Measurements from ENCODE around the gene COL4A2.
"Not testable (repeated sequence)": the region's sequence is repeated elsewhere in the genome, so short reads cannot be mapped to it uniquely, and the experiment has no call there.

The COL4A2 gene

DNA sequence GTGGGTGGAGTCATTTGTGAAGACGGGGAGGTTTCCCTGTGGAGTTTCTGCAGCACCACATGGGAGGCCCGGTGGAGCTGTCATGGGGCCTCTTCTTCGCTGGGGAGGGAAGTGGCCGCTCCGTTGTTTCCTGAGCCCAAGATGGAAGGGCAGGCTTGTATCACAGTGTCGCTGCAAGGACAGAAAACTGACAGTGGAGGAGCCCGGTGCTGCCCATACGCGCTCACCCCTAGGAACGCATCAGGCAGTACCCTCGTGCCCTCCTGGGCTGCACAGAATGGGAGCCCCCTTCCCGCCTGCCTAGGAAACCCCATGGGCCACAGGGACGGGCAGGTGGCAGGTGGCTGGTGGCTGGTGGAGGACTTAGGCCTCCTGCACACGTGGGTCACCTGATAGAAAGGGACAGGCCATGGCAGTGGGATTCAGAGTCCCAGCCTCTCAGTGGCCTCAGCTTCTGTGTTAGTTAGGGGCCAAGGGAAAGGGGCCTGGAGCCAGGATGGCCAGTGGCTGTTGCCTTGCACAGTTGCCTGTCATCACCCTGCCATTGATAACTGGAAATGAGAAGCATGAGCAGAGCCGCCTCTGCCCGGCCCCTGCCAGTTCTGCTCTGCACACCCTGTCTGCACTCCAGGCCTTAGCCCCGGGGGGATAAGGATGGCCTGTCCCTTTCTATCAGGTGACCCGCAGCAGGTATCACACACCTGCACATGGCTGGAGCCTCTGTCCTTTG lies 7.6 kb downstream of the COL4A2 start:
- ATAC-seq (no peak), DNase-seq (no peak)
- Mint-ChIP-seq H3K4me3 (no peak overlapping the region), H3K27me3 (peaks cover 56% of the 10 kb centered on the region), H3K27ac (no peak overlapping the region), H3K9me3 (no peaks in the 10 kb centered on the region), H3K4me1 (peaks cover 4% of the 10 kb centered on the region), H3K36me3 (ENCODE audit: low read depth) (no peaks in the 10 kb centered on the region)

DNA sequence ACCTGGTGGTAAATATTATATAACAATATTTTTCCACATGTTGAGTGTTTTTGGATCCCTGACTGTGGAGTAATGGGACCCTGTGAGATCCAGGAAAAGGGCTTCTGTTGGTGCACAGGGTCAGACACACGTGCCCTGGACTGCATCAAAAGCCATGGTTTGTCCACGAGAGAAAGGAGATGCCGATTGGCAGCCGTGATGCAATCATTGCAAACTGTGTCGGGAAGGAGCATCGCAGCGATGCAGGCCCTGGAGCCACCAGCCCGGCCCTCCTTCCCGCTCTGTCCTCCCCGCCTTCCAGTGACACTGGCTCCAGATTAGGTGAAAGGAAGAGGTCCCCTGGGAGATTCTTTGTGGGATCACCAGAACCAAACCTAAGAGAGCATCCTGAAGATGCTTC lies 9.1 kb downstream of the COL4A2 start:
- Mint-ChIP-seq H3K36me3 (ENCODE audit: low read depth) (no peaks in the 10 kb centered on the region), H3K4me1 (peaks cover 13% of the 10 kb centered on the region), H3K27ac (no peak overlapping the region), H3K9me3 (no peaks in the 10 kb centered on the region), H3K4me3 (no peak overlapping the region), H3K27me3 (peaks cover 53% of the 10 kb centered on the region)
- no peak for DNase-seq
- ATAC-seq: no peak

DNA sequence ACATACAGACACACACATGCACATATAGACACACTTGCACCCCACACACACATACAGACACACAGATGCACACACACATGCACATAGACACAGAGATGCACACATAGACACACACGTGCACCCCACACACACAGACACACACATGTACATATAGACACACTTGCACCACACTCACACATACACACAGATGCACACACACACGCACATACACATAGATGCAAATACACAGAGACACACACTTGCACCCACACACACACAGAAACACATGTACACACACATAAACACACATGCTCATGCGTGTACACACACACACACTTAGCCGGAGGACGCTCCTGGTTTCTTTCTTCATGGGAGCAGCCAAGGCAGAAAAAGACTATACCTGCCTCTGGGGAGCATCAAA lies 10.0 kb downstream of the COL4A2 start:
- no peak for DNase-seq
- no peak for ATAC-seq
- Mint-ChIP-seq H3K27me3 (peaks cover 53% of the 10 kb centered on the region), H3K4me1 (peaks cover 13% of the 10 kb centered on the region), H3K9me3 (no peaks in the 10 kb centered on the region), H3K27ac (no peak overlapping the region), H3K4me3 (no peak overlapping the region), H3K36me3 (ENCODE audit: low read depth) (no peaks in the 10 kb centered on the region)

DNA sequence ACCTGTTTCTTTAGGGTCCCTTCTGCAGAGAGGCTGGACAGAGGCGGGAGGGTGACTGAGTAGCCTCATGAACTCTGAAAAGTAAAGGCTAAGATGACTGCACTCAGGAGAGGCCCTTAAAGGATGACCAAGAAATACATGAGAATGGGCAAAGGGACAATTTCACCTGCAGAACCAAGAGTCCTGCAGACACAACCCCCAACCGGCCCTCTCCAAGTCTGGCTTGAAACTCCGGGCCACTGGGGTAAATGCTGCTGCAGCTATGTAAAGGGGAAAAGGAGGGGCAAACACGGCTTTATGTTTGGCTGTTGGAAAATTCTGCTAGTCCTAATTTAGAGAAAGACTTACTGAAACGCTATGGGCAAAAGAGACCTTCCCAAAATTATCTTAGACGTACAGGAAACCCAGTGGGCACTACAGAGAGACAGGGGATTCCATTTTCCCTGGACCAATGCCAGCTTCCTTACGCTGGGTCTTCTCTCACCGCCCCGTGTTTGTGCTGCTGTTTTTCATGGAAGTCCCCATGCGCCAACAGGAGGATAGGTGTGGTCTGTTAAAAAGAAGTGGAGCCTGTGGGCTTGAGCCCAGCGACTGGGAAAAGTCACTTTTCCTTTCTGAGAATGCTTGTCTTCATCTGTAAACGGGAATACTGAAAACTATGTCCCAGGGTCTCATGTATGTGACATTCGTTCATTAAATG lies 10.6 kb downstream of the COL4A2 start:
- DNase-seq (no peak), ATAC-seq (no peak)
- H3K27ac Mint-ChIP-seq: no peak overlapping the region
- no peaks in the 10 kb centered on the region for H3K9me3 Mint-ChIP-seq
- peaks cover 53% of the 10 kb centered on the region for H3K27me3 Mint-ChIP-seq
- H3K36me3 Mint-ChIP-seq (ENCODE audit: low read depth): no peaks in the 10 kb centered on the region
- H3K4me3 Mint-ChIP-seq: no peak overlapping the region
- peaks cover 13% of the 10 kb centered on the region for H3K4me1 Mint-ChIP-seq

DNA sequence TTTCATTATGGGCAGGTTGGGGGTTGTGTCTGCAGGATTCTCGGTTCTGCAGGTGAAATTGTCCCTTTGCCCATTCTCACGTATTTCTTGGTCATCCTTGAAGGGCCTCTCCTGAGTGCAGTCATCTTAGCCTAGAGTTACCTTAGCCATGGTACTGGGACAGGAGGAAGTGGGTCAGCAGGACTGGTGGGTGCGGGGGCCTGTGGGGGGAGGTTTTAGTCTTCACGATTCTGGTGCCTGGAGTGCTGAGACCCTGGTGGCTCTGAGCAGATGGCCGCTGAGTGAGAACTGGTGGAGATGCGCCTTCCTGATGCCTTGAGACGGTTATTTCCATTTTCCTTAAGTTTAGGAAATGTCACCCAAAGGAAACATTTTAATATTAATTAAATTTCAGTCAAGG lies 11.8 kb downstream of the COL4A2 start:
- no peak for DNase-seq
- no peaks in the 10 kb centered on the region for H3K36me3 Mint-ChIP-seq (ENCODE audit: low read depth)
- ATAC-seq: no peak
- H3K4me1 Mint-ChIP-seq: peaks cover 13% of the 10 kb centered on the region
- H3K9me3 Mint-ChIP-seq: no peaks in the 10 kb centered on the region
- no peak overlapping the region for H3K27ac Mint-ChIP-seq
- peaks cover 51% of the 10 kb centered on the region for H3K27me3 Mint-ChIP-seq
- H3K4me3 Mint-ChIP-seq: no peak overlapping the region

DNA sequence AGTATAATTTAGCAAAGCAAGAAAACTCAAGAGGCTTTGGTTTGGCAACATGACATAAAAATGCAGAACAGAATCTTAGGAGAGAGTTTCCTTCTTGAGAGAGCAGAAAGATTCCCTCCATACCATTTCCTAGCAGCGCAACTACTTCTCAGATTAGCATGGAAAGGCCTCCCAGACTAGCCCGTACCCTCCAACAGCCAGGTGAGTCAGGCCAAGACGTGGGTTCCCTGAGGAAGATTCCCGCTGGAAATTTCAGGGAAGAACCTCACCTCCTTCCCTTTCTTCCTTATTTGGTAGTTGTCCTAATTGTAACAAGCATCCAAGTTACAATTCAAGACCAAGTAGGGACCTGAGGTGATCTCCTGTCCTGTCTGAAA lies 12.3 kb downstream of the COL4A2 start:
- ATAC-seq: no peak
- H3K27me3 Mint-ChIP-seq: peaks cover 47% of the 10 kb centered on the region
- H3K36me3 Mint-ChIP-seq (ENCODE audit: low read depth): no peaks in the 10 kb centered on the region

DNA sequence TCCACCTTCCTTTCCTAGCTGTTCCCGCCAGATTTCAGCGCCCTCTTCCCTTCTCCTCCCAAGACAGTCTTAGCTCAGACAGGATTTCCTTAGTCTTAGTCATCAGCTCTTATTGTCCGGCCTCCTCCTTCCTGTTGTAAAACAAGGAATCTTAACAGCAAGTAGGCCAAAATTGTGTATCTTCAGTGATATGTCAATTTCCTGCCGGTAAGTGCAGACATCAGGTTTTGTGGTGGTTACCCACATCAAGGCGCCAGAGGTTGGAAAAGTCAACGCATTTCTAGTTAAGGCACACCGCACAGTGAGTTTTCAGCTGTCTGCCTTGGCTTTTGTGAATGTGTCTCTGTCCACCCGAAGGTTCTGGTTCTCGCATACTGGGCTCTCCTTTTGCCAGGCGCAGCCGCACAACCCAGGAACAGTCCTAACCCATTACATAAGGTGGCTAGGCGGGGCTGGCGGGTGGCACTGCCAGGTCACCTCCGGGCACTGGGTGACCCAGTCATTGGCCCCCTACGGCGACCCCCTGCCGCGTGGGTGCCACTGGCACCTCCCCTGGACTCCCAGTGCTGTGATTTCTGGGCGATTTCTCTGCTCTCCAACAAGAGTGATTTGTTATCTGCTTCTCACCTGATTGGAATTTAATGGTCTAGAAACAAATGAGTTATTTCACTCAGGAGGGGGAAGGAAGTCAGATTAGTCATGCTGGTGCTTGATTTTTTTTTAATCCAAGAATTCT lies 12.9 kb downstream of the COL4A2 start:
- no peaks in the 10 kb centered on the region for H3K36me3 Mint-ChIP-seq (ENCODE audit: low read depth)
- ATAC-seq (peak; percentile 44), DNase-seq (peak; percentile 41)
- peaks cover 45% of the 10 kb centered on the region for H3K27me3 Mint-ChIP-seq
- H3K9me3 Mint-ChIP-seq: no peaks in the 10 kb centered on the region
- peaks cover 13% of the 10 kb centered on the region for H3K4me1 Mint-ChIP-seq
- no peak overlapping the region for H3K4me3 Mint-ChIP-seq
- H3K27ac Mint-ChIP-seq: no peak overlapping the region

More for the DNA sequence above, 12.3 kb downstream of the COL4A2 start:
- peaks cover 13% of the 10 kb centered on the region for H3K4me1 Mint-ChIP-seq
- no peaks in the 10 kb centered on the region for H3K9me3 Mint-ChIP-seq
- DNase-seq: no peak
- no peak overlapping the region for H3K27ac Mint-ChIP-seq
- H3K4me3 Mint-ChIP-seq: no peak overlapping the region

DNA sequence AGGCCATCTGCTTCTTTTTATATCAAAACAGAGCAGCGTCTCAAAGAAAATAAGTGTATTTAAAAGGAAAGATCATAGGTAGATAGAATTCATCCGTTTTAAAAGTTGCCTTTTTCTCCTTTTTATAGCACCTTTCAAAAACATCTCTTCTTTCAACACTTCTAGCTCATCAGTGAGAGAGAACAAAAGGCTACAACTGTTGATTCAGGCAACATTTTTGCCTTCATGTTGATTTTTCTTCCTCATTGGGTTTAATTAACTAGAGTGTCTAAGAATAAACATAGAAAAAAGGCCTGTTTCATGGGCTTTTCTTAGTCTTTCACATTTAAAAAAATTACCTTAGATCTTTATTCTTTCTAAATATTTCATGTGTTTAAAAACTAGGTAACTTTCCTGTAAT lies 13.6 kb downstream of the COL4A2 start:
- Mint-ChIP-seq H3K27me3 (peaks cover 45% of the 10 kb centered on the region), H3K4me1 (peaks cover 13% of the 10 kb centered on the region), H3K9me3 (no peaks in the 10 kb centered on the region), H3K36me3 (ENCODE audit: low read depth) (no peaks in the 10 kb centered on the region), H3K4me3 (no peak overlapping the region), H3K27ac (no peak overlapping the region)
- no peak for DNase-seq
- ATAC-seq: no peak

DNA sequence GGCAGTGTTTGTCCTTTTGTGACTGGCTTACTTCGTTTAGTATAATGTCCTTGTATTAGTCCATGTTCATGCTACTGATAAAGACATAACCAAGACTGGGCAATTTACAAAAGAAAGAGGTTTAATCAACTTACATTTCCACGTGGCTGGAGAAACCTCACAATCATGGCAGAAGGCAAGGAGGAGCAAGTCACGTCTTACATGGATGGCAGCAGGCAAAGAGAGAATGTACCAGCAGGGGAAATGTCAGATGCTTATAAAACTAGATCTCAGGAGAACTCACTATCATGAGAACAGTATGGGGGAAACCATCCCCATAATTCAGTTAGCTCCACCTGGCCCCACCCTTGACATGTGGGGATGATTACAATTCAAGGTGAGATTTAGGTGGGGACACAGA lies 14.5 kb downstream of the COL4A2 start:
- DNase-seq; H3K9me3 Mint-ChIP-seq; H3K4me3 Mint-ChIP-seq; H3K27ac Mint-ChIP-seq; H3K36me3 Mint-ChIP-seq (ENCODE audit: low read depth); ATAC-seq: not testable (repeated sequence)
- Mint-ChIP-seq H3K4me1 (peaks cover 13% of the 10 kb centered on the region), H3K27me3 (peaks cover 50% of the 10 kb centered on the region)

DNA sequence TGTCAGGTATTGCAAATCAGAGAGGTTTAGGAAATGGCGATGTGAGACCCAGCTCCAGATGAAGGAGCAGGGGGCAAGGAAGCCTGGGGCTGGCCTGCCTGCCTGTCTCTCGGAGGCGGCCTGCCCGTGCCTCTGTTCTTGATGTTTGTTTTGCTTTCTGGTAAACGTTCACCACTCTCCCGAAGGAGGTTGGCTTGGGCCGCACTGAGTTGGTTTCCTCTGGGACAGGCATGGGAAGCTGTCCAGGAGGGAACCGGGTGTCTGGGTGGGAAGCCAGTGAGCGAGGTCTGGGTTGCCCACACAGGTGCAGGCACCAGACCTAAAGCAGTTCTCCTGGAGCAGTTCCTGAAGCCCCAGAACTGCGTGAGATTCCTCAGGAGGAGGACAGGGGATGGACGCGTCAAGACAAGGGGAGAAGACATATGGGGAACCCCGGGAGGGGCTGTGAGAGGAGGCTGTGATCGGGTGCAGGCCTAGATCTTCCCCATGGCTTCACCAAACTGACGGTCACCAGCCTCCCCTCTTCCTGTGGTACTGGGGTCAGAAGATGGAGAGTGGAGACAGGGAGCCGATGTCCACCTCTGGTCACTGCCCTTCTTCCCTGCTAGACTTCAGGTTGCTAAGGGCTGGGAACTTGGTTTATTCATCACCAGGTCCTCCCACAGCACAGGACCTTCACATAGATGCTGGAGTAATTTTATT lies 15.2 kb downstream of the COL4A2 start:
- peaks cover 52% of the 10 kb centered on the region for H3K27me3 Mint-ChIP-seq
- DNase-seq (no peak), ATAC-seq (no peak)
- H3K27ac Mint-ChIP-seq: no peak overlapping the region
- H3K9me3 Mint-ChIP-seq: no peaks in the 10 kb centered on the region
- no peaks in the 10 kb centered on the region for H3K36me3 Mint-ChIP-seq (ENCODE audit: low read depth)
- H3K4me3 Mint-ChIP-seq: no peak overlapping the region
- H3K4me1 Mint-ChIP-seq: peaks cover 13% of the 10 kb centered on the region

DNA sequence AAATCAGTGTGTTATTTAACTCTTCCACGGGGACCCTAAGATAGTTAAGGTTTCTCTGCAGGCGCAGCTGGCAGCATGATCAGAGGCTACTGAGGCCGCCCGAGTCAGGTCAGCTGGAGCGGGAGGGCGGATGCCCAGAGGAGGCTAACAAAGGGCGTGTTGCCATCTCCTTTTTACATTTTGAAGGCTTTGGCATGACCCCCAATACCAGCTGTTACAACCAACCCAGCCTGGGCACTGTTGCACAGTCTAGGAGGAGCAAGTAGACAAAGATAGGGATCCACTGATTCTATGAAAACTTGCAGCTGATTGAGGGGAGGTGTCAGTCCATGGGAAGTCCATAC lies 15.7 kb downstream of the COL4A2 start:
- Mint-ChIP-seq H3K36me3 (ENCODE audit: low read depth) (no peaks in the 10 kb centered on the region), H3K9me3 (no peaks in the 10 kb centered on the region), H3K27ac (no peak overlapping the region), H3K27me3 (peaks cover 55% of the 10 kb centered on the region), H3K4me3 (no peak overlapping the region), H3K4me1 (peaks cover 13% of the 10 kb centered on the region)
- ATAC-seq: no peak
- DNase-seq: no peak

DNA sequence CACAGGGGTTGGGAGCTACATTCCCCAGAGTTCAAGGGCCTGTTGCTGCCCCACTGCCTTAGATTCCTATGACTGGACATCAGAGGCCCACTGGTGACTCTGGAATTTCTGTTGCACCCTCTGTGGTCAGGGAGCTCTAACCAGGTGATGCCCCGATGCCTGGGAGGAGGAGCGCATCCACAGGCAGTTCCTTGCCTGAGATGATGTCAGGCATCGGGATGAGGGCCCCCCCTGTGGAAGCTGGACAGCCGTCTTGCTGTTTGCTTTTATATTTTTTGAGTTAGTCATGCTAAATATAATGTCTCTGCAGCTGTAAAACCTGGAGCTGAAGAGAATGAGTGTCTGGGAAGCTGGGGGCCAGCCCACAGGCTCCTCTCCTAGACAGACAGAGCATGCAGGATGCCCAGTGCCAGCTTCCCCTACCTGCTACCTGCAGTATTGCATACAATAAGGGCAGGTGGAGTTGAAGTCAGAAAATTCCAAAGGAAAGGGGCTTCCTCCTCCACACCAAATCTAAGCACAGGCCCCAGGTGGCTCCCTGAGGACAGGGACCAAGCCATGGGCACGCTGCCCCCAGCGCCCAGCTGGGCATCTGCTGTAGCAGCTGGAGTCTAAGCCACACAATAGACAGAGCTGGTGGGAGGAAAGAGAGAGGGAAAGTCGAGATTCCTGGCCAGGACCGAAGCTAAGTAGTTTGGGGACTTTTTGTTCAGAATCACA lies 16.2 kb downstream of the COL4A2 start:
- H3K9me3 Mint-ChIP-seq: no peaks in the 10 kb centered on the region
- H3K27me3 Mint-ChIP-seq: peaks cover 55% of the 10 kb centered on the region
- no peak overlapping the region for H3K4me3 Mint-ChIP-seq
- ATAC-seq (no peak), DNase-seq (no peak)
- no peaks in the 10 kb centered on the region for H3K36me3 Mint-ChIP-seq (ENCODE audit: low read depth)
- H3K27ac Mint-ChIP-seq: no peak overlapping the region
- H3K4me1 Mint-ChIP-seq: peaks cover 13% of the 10 kb centered on the region

DNA sequence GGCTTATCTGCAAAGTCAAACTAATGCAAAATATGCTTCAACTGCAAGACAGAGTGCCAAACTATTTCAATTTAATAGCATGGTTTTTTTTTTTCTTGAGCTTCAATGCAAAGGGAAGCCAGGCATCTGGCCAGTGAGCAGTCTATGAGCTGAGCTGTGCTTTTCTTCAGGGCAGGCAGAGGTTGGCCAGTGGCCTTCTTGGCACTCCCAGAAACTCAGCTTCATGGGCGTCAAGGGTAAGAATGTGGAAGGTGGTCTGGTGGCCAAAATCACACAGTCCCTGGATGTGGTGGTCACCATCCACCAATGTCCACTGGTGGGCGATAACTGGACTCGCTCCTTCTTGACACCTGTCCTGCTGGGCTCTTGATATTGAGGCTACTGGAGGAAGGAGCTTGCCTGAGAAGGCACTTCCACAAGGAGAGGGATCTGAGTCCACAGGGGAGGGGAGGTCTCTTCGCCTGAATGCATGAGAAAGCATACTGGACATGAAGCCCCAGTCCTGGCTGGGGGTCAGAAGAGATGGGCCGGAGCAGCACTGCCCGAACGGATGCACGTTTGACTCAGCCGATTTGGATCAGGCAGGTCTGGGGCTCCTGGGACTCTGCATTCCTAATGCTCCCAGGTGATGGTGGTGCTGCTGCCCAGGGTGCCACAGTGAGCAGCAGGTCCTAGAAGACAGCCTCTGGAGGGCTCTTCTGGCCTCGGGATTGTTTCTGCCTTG lies 17.1 kb downstream of the COL4A2 start:
- ATAC-seq: no peak
- Mint-ChIP-seq H3K27me3 (peaks cover 53% of the 10 kb centered on the region), H3K9me3 (no peaks in the 10 kb centered on the region), H3K27ac (no peak overlapping the region), H3K4me3 (no peak overlapping the region), H3K4me1 (peaks cover 13% of the 10 kb centered on the region), H3K36me3 (ENCODE audit: low read depth) (no peaks in the 10 kb centered on the region)
- no peak for DNase-seq

All from activated naive CD8-positive, alpha-beta T cell treated with anti-CD3 and anti-CD28 coated beads, Interleukin-2, amount 50 U/mL, for 24 hours (primary cell).